Measurements from ENCODE around the gene TMEM87A. TPM values are rescaled to one million over a fixed set of nuclear protein-coding genes. Genes with fewer than 3 reads are reported as not detected.
"Not testable (repeated sequence)": the region's sequence is repeated elsewhere in the genome, so short reads cannot be mapped to it uniquely, and the experiment has no call there.

Gene TMEM87A
- total RNA-seq, 1 experiment from 2014 or later, result 55.0 TPM

DNA sequence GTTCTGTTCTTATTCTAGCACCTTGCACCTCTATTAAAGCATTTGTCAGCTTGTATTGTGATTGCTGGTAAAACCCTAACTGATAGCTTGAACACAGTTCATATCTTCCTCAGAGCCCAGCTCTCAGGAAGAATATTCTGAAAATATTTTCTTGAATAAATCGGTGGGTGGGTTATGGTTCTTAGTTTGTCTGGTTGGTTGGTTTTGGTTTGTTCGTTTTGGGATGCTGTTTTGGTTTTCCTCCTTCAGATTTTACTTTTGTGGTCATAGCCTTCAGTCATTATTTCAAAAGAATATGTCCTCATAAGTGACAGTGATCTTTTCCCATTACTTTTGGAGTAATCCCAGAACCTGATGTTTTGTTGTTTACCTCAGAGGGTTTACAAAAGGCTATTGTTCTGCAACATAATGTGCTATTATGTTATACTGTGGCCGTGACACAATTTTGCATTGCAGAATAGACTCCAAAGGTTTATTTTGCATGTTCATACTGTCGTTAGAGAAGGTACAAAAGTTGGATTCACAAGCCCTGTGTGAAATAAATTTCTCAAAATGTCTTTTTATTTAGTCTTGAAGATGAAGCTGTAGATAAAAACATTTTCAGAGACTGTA is 2.7 kb upstream of the TMEM87A start:
- in situ Hi-C loops (cut with HindIII; ENCODE audit: low sequenced_read_pairs), result no loop called here
- peak; percentile 34 for DNase-seq (ENCODE audit: low spot score)

DNA sequence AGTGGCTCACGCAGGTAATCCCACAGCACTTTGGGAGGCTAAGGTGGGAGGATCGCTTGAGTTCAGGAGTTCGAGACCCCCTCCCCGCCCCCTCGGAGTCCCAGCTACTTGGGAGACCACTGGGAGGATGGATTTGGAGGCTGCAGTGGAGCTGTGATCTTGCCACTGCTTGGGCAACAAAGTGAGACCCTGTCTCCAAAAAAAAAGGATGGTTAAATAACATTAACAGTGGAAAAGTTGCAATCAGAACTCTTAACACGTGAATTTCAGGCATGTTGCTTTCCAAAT is 1.4 kb upstream of the TMEM87A start:
- in situ Hi-C loops (cut with HindIII; ENCODE audit: low sequenced_read_pairs), result no loop called here
- no peak for DNase-seq (ENCODE audit: low spot score)

DNA sequence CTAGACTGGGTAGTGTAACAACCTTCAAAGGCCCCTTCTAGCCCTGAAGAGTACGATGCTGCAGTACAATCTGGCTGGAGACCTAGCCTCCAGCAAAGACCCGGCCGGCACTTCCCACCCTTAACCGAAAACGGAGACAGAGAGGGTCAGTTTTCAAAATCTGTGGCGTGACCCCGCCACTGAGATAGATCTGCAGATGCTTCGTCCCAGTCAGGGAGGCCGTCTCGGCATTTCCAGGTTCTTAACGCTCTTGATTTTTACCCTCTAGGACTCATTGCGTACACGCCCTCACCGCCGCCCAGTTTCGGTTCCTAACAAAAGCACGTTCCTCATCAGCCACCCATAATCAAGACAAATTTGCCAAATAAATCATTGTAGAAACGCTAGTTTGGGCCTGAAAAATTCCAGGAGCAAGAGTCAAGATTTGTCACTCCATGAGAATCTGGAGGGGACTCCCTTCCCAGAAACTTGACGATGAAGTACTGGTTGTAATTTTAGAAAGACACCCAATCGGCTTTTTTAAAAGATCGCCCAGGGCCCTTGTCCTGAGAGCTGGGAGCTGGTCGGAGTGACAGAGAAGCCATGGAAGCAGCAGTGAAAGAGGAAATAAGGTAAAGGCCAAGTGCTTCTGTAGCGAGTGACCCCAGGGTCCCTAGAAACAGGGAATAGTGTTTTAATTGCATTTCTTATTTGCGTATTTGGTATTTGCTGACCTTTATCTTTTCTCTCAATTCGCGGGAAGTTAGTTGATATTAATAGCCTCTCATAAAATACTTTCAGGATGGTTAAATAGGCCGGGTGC is 868 bp upstream of the TMEM87A start:
- DNase-seq (ENCODE audit: low spot score), result peak; percentile 61
- in situ Hi-C loops (cut with HindIII; ENCODE audit: low sequenced_read_pairs), result no loop called here

DNA sequence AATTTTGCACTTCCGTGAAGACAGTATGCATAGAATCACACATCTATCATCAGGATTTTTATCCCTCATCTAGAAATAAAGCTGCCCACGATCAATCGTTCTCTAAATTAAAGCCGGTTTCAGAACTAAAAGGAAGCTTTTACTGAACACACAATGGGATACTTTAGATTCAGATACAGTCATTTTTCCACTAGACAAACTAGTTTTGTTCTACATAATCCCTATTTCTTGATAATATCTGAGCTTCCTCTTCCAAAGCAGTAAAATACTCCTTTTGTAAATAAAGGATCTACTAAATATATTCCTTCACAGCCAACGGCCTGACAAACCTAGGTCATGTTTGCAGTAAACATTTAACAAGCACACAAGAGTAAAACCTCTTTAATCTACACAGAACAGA is 2.2 kb downstream of the TMEM87A start:
- in situ Hi-C loops (cut with HindIII; ENCODE audit: low sequenced_read_pairs), result no loop called here
- no peak for DNase-seq (ENCODE audit: low spot score)

DNA sequence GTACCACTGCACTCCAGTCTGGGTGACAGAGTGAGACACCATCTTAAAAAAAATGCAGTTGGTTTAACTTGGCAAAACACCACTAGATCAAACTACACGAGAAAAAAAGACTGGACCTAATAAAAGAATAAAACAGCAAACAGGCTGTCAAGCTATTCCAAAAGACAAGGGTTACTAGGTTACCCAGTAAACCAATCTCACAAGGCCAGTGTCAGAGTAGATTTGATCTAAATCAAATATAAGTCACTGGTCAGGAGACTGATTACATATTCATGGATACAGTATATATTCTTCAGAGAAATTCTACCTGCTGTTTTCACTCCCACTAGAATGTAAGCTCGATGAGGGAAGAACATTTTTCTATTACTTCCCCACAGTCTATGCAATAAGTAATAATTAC is 2.7 kb downstream of the TMEM87A start:
- in situ Hi-C loops (cut with HindIII; ENCODE audit: low sequenced_read_pairs), result no loop called here
- no peak for DNase-seq (ENCODE audit: low spot score)

DNA sequence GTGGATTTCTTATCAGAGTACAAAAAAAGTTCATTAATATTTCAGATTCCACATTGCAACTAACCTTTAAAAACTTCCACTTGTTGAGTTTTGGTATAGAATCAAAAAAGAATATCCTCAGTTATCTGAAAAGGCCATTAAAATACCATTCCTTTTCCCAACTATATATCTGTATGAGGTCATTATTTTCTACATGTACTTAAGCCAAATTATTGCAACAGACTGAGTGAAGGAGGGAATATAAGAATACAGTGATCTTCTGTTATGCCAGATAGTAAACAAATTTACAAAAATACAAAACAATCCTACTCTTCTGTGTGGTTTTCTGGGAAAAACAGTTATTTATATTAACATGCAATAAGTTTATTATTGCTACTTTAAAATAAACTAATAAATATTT is 5.9 kb downstream of the TMEM87A start:
- DNase-seq (ENCODE audit: low spot score), result no peak
- in situ Hi-C loops (cut with HindIII; ENCODE audit: low sequenced_read_pairs), result no loop called here

DNA sequence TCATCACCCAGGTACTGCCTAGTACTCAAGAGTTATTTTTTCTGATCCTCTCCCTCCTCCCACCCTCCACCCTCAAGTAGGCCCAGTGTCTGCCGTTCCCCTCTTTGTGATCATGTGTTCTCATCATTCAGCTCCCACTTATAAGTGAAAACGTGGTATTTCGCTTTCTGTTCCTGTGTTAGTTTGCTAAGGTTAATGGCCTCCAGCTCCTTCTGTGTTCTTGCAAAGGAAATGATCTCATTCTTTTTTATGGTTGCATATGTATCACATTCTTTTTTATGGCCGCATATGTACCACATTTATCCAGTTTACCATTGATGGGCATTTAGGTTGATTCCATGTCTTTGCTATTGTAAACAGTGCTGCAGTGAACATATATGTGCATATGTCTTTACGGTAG is 8.4 kb downstream of the TMEM87A start:
- in situ Hi-C loops (cut with HindIII; ENCODE audit: low sequenced_read_pairs), result no loop called here
- DNase-seq (ENCODE audit: low spot score), result no peak

DNA sequence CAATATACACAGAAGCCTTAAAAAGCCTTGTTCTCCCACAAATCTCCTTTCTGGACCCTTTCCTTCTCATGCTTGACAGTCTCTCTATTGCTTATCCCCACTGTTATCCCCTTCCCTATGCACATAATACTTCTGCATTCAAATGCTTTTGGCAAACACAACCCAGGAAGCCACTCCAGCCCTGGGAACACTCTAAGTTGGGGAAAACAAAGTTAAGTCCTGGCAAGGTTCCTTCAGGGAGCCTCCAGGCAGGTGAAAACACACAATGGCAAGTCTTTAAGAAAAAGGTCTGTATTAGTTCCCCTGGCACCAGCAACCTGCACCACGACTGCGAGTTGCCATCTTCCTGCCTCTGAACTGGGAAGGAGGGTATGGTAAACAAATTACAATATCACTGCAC is 19.9 kb downstream of the TMEM87A start:
- in situ Hi-C loops (cut with HindIII; ENCODE audit: low sequenced_read_pairs), result no loop called here
- no peak for DNase-seq (ENCODE audit: low spot score)

DNA sequence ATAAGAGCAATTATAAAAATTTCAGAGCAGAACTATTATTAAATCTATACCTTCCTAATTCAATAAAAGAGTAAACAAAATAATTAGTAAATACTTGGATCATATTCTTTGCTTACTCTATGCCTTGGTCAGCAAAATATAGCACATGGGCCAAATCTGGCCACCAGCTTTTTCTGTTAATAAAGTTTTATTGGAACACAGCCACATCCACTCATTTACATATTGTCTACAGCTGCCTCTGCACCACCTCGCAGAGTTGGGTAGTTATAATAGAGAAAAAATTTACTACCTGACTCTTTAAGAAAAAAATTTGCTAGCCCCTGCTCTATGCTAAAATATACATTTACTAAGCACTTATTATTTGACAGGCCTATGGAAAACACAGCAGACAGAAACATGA is 32.4 kb downstream of the TMEM87A start:
- no peak for DNase-seq (ENCODE audit: low spot score)
- in situ Hi-C loops (cut with HindIII; ENCODE audit: low sequenced_read_pairs), result no loop called here

DNA sequence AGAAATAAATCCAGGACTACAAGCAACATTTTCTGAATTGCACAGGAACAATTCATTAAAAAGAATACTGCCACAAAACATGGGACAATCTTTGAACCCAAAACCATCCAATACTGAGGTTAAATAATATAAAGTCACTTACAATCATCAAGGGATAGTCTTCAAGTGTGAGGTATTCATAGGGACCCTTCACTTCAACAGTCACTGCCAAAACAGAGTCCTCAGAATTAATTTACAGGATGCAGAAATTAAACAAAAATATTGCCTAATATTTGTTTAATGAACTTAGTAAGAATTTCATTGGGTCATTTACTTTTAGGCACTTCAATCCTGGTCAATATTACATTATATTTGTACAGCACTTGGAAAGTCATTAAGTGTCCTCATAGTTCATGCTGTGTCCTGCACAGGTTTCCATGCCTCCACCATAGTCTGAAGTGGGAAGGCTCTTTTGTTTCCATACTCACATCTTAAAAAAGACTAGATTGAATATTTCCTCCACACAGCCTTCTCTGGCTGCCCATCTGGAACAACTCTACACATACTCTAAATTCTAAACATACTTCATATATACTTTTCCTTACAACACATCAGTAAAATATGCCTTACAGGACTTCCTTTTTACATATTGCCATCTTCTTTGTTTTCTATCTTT is 33.6 kb downstream of the TMEM87A start:
- in situ Hi-C loops (cut with HindIII; ENCODE audit: low sequenced_read_pairs), result no loop called here
- no peak for DNase-seq (ENCODE audit: low spot score)

DNA sequence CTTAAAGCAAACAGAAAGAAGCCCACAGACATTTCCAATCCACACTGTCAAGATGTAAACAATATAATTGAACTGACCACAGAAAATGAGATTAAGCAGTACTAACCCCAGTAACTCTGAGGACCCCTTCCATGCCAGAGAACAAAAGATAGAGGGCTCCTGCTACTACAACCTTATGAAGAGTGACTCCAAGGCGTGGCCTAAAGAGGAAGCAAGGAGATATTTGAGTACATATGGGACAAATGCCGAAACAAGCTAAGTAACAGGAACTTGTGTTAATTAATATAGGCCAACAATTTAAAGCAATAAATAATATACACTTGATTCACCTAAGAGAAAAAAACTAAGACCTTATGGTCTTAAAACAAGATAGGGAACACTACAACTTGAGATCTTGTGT is 40.1 kb downstream of the TMEM87A start:
- DNase-seq (ENCODE audit: low spot score), result no peak

DNA sequence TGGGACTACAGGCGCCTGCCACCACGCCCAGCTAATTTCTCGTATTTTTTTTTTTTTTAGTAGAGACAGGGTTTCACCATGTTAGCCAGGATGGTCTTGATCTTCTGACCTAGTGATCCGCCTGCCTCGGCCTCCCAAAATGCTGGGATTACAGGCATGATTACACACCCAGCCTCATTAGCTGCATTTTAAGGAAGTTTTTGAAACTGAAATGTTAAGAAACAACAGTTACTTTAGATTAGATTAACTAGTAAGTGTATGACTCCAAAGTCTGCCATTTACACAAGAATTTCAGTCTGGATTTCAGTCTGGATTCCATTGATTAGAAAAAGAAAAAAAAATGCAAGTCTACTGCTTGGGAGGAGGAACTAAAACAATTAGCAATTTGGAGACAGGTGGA is 40.6 kb downstream of the TMEM87A start:
- DNase-seq (ENCODE audit: low spot score), result no peak
- in situ Hi-C loops (cut with HindIII; ENCODE audit: low sequenced_read_pairs), result no loop called here

More for the DNA sequence above, 40.1 kb downstream of the TMEM87A start:
- in situ Hi-C loops (cut with HindIII; ENCODE audit: low sequenced_read_pairs), result no loop called here

DNA sequence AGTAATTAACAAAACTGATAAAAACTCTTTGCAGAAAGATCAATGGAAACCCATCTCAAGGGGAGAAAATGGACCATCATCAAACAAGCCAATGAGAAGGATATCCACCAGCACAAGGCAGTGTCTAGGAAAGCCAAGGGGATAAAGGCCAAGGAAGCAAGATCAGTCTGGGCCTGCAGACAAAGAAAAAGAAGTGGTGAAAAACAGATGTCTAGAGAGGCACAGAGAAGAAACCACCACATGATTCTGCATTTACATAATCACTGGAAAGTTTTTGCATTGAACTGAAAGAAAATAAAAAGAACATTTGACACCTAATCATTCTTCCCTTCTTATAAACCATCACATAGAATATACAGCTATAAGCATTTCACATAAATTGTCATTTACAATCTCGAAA is 42.1 kb downstream of the TMEM87A start:
- in situ Hi-C loops (cut with HindIII; ENCODE audit: low sequenced_read_pairs), result no loop called here
- no peak for DNase-seq (ENCODE audit: low spot score)

DNA sequence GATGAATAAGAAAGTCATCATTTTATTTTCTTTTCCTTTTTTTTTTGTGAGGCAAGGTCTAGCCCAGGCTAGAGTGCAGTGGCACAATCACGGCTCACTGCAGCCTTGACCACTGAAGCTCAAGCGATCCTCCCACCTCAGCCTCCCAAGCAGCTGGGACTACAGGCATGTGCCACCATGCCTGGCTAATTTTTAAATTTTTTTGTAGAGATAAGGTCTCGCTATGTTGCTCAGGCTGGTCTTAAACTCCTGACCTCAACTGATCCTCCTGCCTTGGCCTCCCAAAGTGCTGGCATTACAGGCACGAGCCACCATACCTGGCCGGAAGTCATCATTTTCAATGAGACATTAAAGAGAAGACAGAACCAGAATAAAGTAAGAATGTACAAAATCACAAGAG is 44.3 kb downstream of the TMEM87A start:
- DNase-seq (ENCODE audit: low spot score); in situ Hi-C loops (cut with HindIII; ENCODE audit: low sequenced_read_pairs): not testable (repeated sequence)

DNA sequence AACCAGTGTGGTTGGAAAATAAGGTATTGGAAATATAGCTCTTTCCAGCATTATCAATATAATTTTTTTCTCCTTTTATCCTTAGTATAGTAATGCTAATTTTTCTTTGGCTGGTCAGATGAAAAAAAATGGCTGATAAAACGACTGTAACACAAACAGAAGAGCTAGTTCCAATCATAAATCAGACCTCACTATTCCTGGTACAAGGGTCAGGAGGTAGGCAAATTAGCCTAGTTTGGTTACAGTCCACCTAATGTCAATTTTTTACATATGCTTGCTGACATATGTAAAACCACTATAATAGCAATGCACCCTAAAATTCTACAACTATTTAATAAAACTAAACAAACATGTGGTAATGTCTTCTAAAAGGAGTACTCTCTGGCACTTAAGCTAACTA is 45.2 kb downstream of the TMEM87A start:
- in situ Hi-C loops (cut with HindIII; ENCODE audit: low sequenced_read_pairs), result no loop called here
- DNase-seq (ENCODE audit: low spot score), result no peak

DNA sequence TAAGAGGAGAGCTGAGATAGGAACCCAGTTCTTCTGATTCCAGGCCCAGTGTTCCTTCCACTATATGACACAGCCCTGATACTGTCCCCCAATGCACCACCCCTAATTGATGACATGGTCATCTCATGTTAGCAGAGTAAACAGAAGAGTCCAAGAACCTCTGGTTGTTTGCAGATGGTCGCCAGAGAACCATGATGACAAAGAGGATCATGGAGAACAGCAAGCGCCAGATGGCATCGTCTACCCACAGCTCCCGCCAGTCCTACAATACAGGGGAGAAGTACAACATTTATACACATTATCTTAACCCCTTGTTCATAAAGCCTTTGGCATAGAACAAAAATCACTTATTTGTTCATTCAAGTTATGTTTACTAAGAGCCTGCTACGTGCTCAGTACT is 46.6 kb downstream of the TMEM87A start:
- no peak for DNase-seq (ENCODE audit: low spot score)
- in situ Hi-C loops (cut with HindIII; ENCODE audit: low sequenced_read_pairs), result no loop called here

DNA sequence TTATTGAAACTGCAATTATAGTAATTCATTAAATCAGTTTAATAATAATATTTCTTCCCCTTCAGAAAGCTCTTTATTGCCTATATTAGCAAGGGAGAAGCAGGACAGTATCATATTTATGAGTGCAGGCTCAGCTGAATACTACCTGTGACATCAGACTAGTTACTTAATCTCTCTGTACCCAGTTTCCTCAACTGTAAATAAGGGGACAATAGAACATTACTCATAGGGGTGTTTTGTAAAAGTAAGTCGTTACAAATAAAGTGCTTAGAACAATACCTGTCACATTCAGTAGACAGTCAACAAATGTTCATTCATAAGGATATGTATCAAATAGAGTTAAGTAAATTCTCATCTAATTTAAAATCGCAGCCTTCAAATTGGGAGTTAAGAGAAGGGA is 53.0 kb downstream of the TMEM87A start:
- in situ Hi-C loops (cut with HindIII; ENCODE audit: low sequenced_read_pairs), result no loop called here

DNA sequence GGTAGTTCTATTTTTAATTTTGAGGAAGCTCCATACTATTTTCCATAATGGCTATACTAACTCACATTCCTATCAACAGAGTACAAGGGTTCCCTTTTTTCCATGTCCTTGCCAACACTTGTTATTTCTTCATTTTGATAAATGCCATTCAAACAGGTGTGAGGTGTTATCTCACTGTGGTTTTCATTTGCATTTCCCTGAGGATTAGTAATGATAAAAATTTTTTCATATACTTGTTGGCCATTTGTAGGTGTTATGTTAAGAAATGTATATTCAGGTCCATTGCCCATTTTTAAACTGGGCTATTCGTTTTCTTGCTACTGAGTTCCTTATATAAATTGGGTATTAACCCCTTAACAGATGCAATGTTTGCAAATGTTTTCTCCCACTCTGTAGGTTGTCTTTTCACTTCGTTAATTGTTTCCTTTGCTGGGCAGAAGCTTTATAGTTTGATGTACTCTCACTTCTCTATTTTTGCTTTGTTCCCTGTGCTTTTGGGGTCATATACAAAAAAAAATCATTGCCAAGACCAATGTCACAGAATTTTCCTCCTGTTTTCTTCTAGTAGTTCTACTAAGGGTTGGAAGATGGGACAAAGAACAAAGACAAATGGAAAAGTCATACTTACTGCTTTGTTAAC is 54.2 kb downstream of the TMEM87A start:
- in situ Hi-C loops (cut with HindIII; ENCODE audit: low sequenced_read_pairs), result no loop called here
- DNase-seq (ENCODE audit: low spot score), result no peak

More for the DNA sequence above, 53.0 kb downstream of the TMEM87A start:
- no peak for DNase-seq (ENCODE audit: low spot score)

DNA sequence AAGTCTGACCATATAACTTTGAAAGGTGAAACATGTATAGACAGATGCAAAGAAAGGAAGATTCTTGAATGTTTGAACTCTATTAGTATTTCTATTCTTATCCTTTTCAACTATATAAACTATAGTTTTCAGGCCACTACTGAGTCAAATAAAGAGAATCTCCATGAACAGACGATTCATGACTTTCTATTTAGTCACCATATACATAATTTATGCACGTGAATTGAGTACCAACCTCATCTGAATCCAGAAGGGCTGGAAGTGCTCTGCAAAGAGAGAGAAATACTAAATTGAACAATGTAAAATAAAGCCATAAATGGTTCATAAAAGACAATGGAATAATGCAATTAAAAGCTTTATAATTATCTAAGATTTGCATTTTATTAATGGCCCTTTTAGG is 55.7 kb downstream of the TMEM87A start:
- in situ Hi-C loops (cut with HindIII; ENCODE audit: low sequenced_read_pairs), result no loop called here
- no peak for DNase-seq (ENCODE audit: low spot score)

Data from G401 (cell line).